ENCODE data around the gene NRG2.

GRCh38 chr5:139942243-139942642 is 100.9 kb downstream of the NRG2 start:
- TF ChIP-seq CTCF (IDR thresholded peaks at IDR 0.05): no peak
- TF ChIP-seq POLR2A (IDR thresholded peaks at IDR 0.05): no peak

All from adrenal gland (tissue), 5 donors.